Fibroblast of pulmonary artery (primary cell): ENCODE results near the gene UAP1L1.
A peak's percentile ranks its signal among the peaks of the same experiment; 100 is the strongest.

ENCODE experiments used
- DNase-seq: peaks from one replicate; pipeline ENCODE4 v3.0.0-alpha.2; 2010; ENCODE audit warnings: low read depth
- H3K4me3 ChIP-seq: replicated peaks from 2 replicates; pipeline ENCODE4 v1.5.1; 2011; ENCODE audit warnings: low read depth, mild to moderate bottlenecking, control low read depth, low read length, moderate library complexity
- TF ChIP-seq, protein P1 (sequence below): IDR thresholded peaks from 2 replicates; pipeline ENCODE4 v1.5.1; 2011; ENCODE audit warnings: mild to moderate bottlenecking, control low read depth, low read length, inconsistent platforms; ENCODE audit errors: missing control alignments

UAP1L1 gene, protein sequence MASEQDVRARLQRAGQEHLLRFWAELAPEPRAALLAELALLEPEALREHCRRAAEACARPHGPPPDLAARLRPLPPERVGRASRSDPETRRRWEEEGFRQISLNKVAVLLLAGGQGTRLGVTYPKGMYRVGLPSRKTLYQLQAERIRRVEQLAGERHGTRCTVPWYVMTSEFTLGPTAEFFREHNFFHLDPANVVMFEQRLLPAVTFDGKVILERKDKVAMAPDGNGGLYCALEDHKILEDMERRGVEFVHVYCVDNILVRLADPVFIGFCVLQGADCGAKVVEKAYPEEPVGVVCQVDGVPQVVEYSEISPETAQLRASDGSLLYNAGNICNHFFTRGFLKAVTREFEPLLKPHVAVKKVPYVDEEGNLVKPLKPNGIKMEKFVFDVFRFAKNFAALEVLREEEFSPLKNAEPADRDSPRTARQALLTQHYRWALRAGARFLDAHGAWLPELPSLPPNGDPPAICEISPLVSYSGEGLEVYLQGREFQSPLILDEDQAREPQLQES

DNA sequence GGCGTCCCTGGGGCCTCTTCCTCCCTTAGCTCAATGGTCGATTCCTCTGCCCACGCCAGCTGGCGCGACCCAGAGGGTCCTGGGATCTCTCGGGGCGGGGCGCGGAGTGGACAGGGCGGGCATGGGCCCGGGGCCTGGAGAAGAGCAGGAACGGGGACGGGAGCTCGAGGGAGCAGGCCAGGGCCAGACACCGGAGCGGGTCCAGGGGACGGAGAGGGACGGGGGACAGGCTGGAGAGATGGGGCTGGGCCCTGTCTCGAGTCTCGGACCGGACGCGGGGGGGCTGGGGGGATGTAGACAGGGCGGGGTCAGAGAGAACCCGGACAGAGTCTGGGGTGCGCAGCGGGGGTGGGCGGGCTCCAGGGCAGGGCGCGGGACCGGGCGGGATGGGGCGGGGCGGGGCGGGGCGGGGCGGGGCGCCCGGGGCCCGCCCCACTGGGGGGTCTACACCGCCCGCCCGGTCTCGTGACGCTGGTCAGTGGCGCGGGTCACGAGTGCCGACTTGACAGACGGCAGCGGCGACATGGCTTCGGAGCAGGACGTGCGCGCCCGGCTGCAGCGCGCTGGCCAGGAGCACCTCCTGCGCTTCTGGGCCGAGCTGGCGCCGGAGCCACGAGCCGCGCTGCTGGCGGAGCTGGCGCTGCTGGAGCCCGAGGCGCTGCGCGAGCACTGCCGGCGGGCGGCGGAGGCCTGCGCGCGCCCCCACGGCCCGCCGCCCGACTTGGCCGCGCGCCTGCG lies at the start of gene UAP1L1:
UAP1L1 (plus strand) TSS at position 508 of the 738 bp plus-strand sequence; CDS start at position 524, 16 bp downstream.
- peak; percentile 58 for DNase-seq
- H3K4me3 ChIP-seq = peak within 1 kb of the TSS; percentile 72
- TF ChIP-seq, protein P1, sequence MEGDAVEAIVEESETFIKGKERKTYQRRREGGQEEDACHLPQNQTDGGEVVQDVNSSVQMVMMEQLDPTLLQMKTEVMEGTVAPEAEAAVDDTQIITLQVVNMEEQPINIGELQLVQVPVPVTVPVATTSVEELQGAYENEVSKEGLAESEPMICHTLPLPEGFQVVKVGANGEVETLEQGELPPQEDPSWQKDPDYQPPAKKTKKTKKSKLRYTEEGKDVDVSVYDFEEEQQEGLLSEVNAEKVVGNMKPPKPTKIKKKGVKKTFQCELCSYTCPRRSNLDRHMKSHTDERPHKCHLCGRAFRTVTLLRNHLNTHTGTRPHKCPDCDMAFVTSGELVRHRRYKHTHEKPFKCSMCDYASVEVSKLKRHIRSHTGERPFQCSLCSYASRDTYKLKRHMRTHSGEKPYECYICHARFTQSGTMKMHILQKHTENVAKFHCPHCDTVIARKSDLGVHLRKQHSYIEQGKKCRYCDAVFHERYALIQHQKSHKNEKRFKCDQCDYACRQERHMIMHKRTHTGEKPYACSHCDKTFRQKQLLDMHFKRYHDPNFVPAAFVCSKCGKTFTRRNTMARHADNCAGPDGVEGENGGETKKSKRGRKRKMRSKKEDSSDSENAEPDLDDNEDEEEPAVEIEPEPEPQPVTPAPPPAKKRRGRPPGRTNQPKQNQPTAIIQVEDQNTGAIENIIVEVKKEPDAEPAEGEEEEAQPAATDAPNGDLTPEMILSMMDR = no peak

DNA sequence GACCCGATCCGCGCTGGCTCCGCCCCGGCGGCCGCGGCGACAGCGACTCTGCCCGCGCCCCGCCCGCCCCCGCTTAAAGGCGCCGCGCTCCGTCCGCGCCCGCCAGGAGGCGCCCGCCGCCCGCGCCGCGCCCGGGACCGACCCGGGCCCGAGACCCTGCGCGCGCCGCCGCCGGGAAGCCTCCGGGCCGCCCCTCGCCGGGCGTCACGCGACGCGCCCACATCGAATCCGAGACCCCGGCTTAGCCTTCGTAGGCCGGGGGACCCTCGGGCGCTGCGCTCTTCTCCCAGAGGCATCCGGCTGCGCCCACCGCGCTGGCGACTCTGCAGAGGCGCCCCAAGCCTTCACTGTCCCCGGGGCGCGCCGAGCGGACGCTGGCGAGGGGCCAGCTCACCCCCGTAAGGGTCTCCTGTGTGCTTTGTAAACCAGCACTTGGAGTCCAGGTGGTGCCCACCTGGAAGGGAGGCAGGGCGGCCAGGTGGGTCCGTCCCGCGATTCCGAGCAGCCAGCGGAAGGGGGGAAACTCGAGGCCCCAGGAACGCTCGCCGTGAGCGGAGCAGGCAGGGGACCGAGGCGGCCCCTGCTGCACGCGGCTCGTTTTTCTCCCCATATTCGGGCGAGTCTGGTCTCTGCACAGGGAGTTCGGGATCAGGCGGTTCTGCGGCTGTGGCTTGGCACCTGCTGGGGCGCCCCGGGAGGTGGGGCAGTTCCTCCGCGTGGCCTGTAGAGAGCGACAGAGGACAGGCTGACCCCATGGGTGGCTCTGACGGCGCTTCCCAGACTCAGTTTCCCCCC lies 48.9 kb upstream of the UAP1L1 start:
- DNase-seq = peak; percentile 21

GRCh38 chr9:137029058-137029936 lies 48.0 kb upstream of the UAP1L1 start:
- H3K4me3 ChIP-seq = no peak overlapping the region
- TF ChIP-seq, protein P1 = peak; percentile 87
- DNase-seq = peak; percentile 56

More for the DNA sequence above, 48.9 kb upstream of the UAP1L1 start:
- H3K4me3 ChIP-seq = peak overlapping the region; percentile 52
- TF ChIP-seq, protein P1 = peak; percentile 30

DNA sequence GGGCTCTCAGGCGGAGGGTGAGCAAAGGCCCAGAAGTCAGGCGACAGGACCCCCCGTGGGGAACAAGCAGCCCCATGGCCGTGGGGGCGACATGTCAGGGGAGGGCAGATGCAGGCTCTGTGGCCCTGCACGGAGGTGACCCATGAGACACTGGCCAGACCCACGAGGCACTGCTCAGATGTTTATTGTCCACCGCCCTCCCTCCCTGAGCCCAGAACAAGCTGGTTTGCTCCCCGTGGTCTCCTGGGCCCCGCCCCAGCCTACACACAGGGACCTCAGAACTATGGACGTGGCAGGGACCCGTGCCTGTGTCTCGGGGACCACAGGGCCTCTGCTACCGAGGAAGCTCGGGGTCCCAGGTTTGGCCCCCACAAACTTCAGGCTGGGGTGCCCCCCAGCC lies 47.3 kb upstream of the UAP1L1 start:
- TF ChIP-seq, protein P1 = no peak
- no peak overlapping the region for H3K4me3 ChIP-seq
- DNase-seq = no peak

- DNase-seq = no peak
- no peak overlapping the region for H3K4me3 ChIP-seq
- TF ChIP-seq, protein P1 = no peak
Measured at GRCh38 chr9:137030538-137031527, 46.5 kb upstream of the UAP1L1 start.
